Central memory CD8-positive, alpha-beta T cell (primary cell): Measurements from ENCODE around the gene GSTT2.

Source experiments
- ATAC-seq: fragments of 150-1000 bp; cut with Tn5 transposase; replicated peaks from 2 replicates; pipeline ENCODE4 v1.10.0; 2022; ENCODE audit warnings: mild to moderate bottlenecking, moderate FRiP score, moderate number of reproducible peaks; ENCODE audit not compliant: poor library complexity, severe bottlenecking; ENCODE audit errors: extremely low read depth
- DNase-seq, 2 donors: peaks; one replicate each; pipeline ENCODE4 v3.0.0; 2021; ENCODE audit warnings: low spot score in 2 of 2
- H3K27ac Mint-ChIP-seq: one replicate; pipeline ENCODE4 v1.8.0; 2022; ENCODE audit warnings: low read depth, mild to moderate bottlenecking, moderate library complexity, mixed read lengths
- H3K27me3 Mint-ChIP-seq: one replicate; pipeline ENCODE4 v1.8.0; 2022; ENCODE audit warnings: mixed read lengths
- H3K36me3 Mint-ChIP-seq: one replicate; pipeline ENCODE4 v1.8.0; 2022; ENCODE audit warnings: mild to moderate bottlenecking, moderate library complexity, mixed read lengths; ENCODE audit not compliant: insufficient read depth
- H3K4me1 Mint-ChIP-seq: one replicate; pipeline ENCODE4 v1.8.0; 2022; ENCODE audit warnings: mixed read lengths
- H3K4me3 Mint-ChIP-seq: one replicate; pipeline ENCODE4 v1.8.0; 2022; ENCODE audit warnings: mild to moderate bottlenecking, moderate library complexity, mixed read lengths
- H3K9me3 Mint-ChIP-seq: one replicate; pipeline ENCODE4 v1.8.0; 2022; ENCODE audit warnings: mixed read lengths

Gene GSTT2

GRCh38 chr22:24006207-24006913 lies 26.4 kb downstream of the GSTT2 start:
- Mint-ChIP-seq H3K36me3 (peaks cover 7% of the 10 kb centered on the region), H3K4me3 (no peak overlapping the region), H3K4me1 (peaks cover 18% of the 10 kb centered on the region), H3K27me3 (peaks cover 10% of the 10 kb centered on the region), H3K9me3 (no peaks in the 10 kb centered on the region), H3K27ac (no peak overlapping the region)
- ATAC-seq: no peak
- DNase-seq: no peak

- ATAC-seq: no peak
- H3K9me3 Mint-ChIP-seq: no peaks in the 10 kb centered on the region
- no peak overlapping the region for H3K4me3 Mint-ChIP-seq
- H3K27ac Mint-ChIP-seq: no peak overlapping the region
- peaks cover 23% of the 10 kb centered on the region for H3K4me1 Mint-ChIP-seq
- H3K27me3 Mint-ChIP-seq: peaks cover 5% of the 10 kb centered on the region
- DNase-seq: no peak
- H3K36me3 Mint-ChIP-seq: peaks cover 11% of the 10 kb centered on the region
These were observed 26.9 kb downstream of the GSTT2 start for GRCh38 chr22:24006914-24007214.

- H3K36me3 Mint-ChIP-seq: peaks cover 11% of the 10 kb centered on the region
These were observed 27.5 kb downstream of the GSTT2 start for GRCh38 chr22:24007253-24008021.

GRCh38 chr22:24008022-24008283 lies 28.0 kb downstream of the GSTT2 start:
- ATAC-seq: no peak
- DNase-seq: no peak
- peaks cover 11% of the 10 kb centered on the region for H3K36me3 Mint-ChIP-seq
- no peak overlapping the region for H3K4me3 Mint-ChIP-seq
- no peak overlapping the region for H3K27ac Mint-ChIP-seq
- no peaks in the 10 kb centered on the region for H3K27me3 Mint-ChIP-seq
- no peaks in the 10 kb centered on the region for H3K9me3 Mint-ChIP-seq
- H3K4me1 Mint-ChIP-seq: peaks cover 28% of the 10 kb centered on the region

More at GRCh38 chr22:24007253-24008021, 27.5 kb downstream of the GSTT2 start:
- no peaks in the 10 kb centered on the region for H3K9me3 Mint-ChIP-seq
- H3K27me3 Mint-ChIP-seq: no peaks in the 10 kb centered on the region
- DNase-seq (no peak), ATAC-seq (no peak)
- no peak overlapping the region for H3K27ac Mint-ChIP-seq
- no peak overlapping the region for H3K4me3 Mint-ChIP-seq
- H3K4me1 Mint-ChIP-seq: peaks cover 26% of the 10 kb centered on the region

- ATAC-seq (no peak), DNase-seq (no peak)
- H3K4me3 Mint-ChIP-seq: no peak overlapping the region
- H3K9me3 Mint-ChIP-seq: no peaks in the 10 kb centered on the region
- no peaks in the 10 kb centered on the region for H3K27me3 Mint-ChIP-seq
- H3K4me1 Mint-ChIP-seq: peaks cover 32% of the 10 kb centered on the region
- H3K36me3 Mint-ChIP-seq: peaks cover 13% of the 10 kb centered on the region
- H3K27ac Mint-ChIP-seq: no peak overlapping the region
These were observed 28.7 kb downstream of the GSTT2 start for GRCh38 chr22:24008381-24009226.

GRCh38 chr22:24009227-24010017 lies 29.5 kb downstream of the GSTT2 start:
- no peak overlapping the region for H3K27ac Mint-ChIP-seq

GRCh38 chr22:24010018-24010391 lies 30.1 kb downstream of the GSTT2 start:
- peaks cover 13% of the 10 kb centered on the region for H3K36me3 Mint-ChIP-seq
- ATAC-seq: no peak
- no peaks in the 10 kb centered on the region for H3K9me3 Mint-ChIP-seq
- H3K4me1 Mint-ChIP-seq: peaks cover 46% of the 10 kb centered on the region
- H3K27me3 Mint-ChIP-seq: no peaks in the 10 kb centered on the region
- no peak for DNase-seq
- no peak overlapping the region for H3K4me3 Mint-ChIP-seq
- peak overlapping the region; percentile 98 for H3K27ac Mint-ChIP-seq

More at GRCh38 chr22:24009227-24010017, 29.5 kb downstream of the GSTT2 start:
- ATAC-seq: no peak
- Mint-ChIP-seq H3K9me3 (no peaks in the 10 kb centered on the region), H3K27me3 (no peaks in the 10 kb centered on the region), H3K36me3 (peaks cover 13% of the 10 kb centered on the region), H3K4me1 (peaks cover 41% of the 10 kb centered on the region), H3K4me3 (no peak overlapping the region)
- no peak for DNase-seq

- H3K9me3 Mint-ChIP-seq: peaks cover 4% of the 10 kb centered on the region
- peaks cover 13% of the 10 kb centered on the region for H3K36me3 Mint-ChIP-seq
- peak overlapping the region; percentile 97 for H3K4me3 Mint-ChIP-seq
- DNase-seq (no peak), ATAC-seq (no peak)
- H3K4me1 Mint-ChIP-seq: peaks cover 46% of the 10 kb centered on the region
- no peaks in the 10 kb centered on the region for H3K27me3 Mint-ChIP-seq
- H3K27ac Mint-ChIP-seq: peak overlapping the region; percentile 98
These were observed 31.8 kb downstream of the GSTT2 start for GRCh38 chr22:24011735-24012068.

- Mint-ChIP-seq H3K9me3 (peaks cover 4% of the 10 kb centered on the region), H3K4me1 (peaks cover 42% of the 10 kb centered on the region), H3K36me3 (peaks cover 13% of the 10 kb centered on the region), H3K27me3 (no peaks in the 10 kb centered on the region), H3K4me3 (no peak overlapping the region), H3K27ac (no peak overlapping the region)
- DNase-seq (no peak), ATAC-seq (no peak)
These were observed 36.2 kb downstream of the GSTT2 start for GRCh38 chr22:24016156-24016555.

- DNase-seq: no peak
- H3K4me3 Mint-ChIP-seq: no peak overlapping the region
- H3K9me3 Mint-ChIP-seq: no peaks in the 10 kb centered on the region
- no peaks in the 10 kb centered on the region for H3K27me3 Mint-ChIP-seq
- no peak for ATAC-seq
- H3K27ac Mint-ChIP-seq: no peak overlapping the region
- H3K4me1 Mint-ChIP-seq: peaks cover 35% of the 10 kb centered on the region
- peaks cover 12% of the 10 kb centered on the region for H3K36me3 Mint-ChIP-seq
These were observed 41.4 kb downstream of the GSTT2 start for GRCh38 chr22:24021304-24021703.

- Mint-ChIP-seq H3K4me1 (peaks cover 33% of the 10 kb centered on the region), H3K4me3 (no peak overlapping the region), H3K9me3 (no peaks in the 10 kb centered on the region), H3K27me3 (no peaks in the 10 kb centered on the region), H3K27ac (no peak overlapping the region), H3K36me3 (peaks cover 12% of the 10 kb centered on the region)
- no peak for ATAC-seq
- no peak for DNase-seq
These were observed 43.4 kb downstream of the GSTT2 start for GRCh38 chr22:24023204-24023789.

- DNase-seq (no peak), ATAC-seq (no peak)
- no peak overlapping the region for H3K4me3 Mint-ChIP-seq
- H3K9me3 Mint-ChIP-seq: no peaks in the 10 kb centered on the region
- peaks cover 28% of the 10 kb centered on the region for H3K4me1 Mint-ChIP-seq
- H3K27ac Mint-ChIP-seq: no peak overlapping the region
- no peaks in the 10 kb centered on the region for H3K27me3 Mint-ChIP-seq
- peaks cover 12% of the 10 kb centered on the region for H3K36me3 Mint-ChIP-seq
These were observed 44.4 kb downstream of the GSTT2 start for GRCh38 chr22:24024354-24024753.
